Stomach (tissue), 4 donors: ENCODE measurements around the gene PRKCA.

ENCODE experiments used
- CTCF ChIP-seq, 7 experiments: fragments of 450-650 bp in 4 of 7; fragments of 200-600 bp in 3 of 7; sonication (generic) in 3 of 7; IDR thresholded peaks; one replicate each; pipeline ENCODE4 v1.5.1; 2016 to 2019; ENCODE audit warnings: antibody characterized with exemption in 7 of 7, control low read depth in 2 of 7, mild to moderate bottlenecking in 1 of 7
- EP300 ChIP-seq: sonication (generic); formaldehyde crosslinking; IDR thresholded peaks from one replicate; pipeline ENCODE4 v1.6.1; 2017; ENCODE audit warnings: antibody characterized with exemption

- TF ChIP-seq CTCF (IDR thresholded peaks at IDR 0.05) (no peak), EP300 (no peak)
These were observed 192.6 kb downstream of the PRKCA start for GRCh38 chr17:66495035-66495434.
